CD8-positive, alpha-beta memory T cell (primary cell): ENCODE results near the gene FBXO10. TPM values are rescaled to one million over a fixed set of nuclear protein-coding genes. Genes with fewer than 3 reads are reported as not detected.

ENCODE experiments used
- CTCF ChIA-PET: fragments of 350-600 bp; sonication (Branson Sonifier 250); formaldehyde crosslinking; loops from one replicate; lab custom pipeline; 2021; ENCODE audit warnings: antibody characterized with exemption; lab: Charles Lee
- POLR2A ChIA-PET: fragments of 350-600 bp; sonication (Branson Sonifier 250); formaldehyde crosslinking; loops from one replicate; lab custom pipeline; 2021; ENCODE audit warnings: antibody characterized with exemption; lab: Charles Lee
- DNase-seq, 5 donors: peaks; one replicate each; pipeline versions ENCODE4 v3.0.0 to v3.0.0-alpha.2; 2020 to 2022; ENCODE audit warnings: mixed read lengths in 1 of 5
- H3K27ac ChIP-seq: one replicate; pipeline ENCODE4 v1.7.0; 2013; ENCODE audit warnings: low read depth, mild to moderate bottlenecking, low read length, moderate library complexity
- H3K27me3 ChIP-seq: 2 replicates; pipeline ENCODE4 v1.7.0; 2013; ENCODE audit warnings: low read length, mild to moderate bottlenecking; ENCODE audit not compliant: insufficient read depth, poor library complexity, severe bottlenecking
- H3K36me3 ChIP-seq: 2 replicates; pipeline ENCODE4 v1.7.0; 2013; ENCODE audit warnings: mild to moderate bottlenecking, low read length, moderate library complexity; ENCODE audit not compliant: insufficient read depth
- H3K4me1 ChIP-seq: 2 replicates; pipeline ENCODE4 v1.7.0; 2013; ENCODE audit warnings: mild to moderate bottlenecking, low read length, moderate library complexity; ENCODE audit not compliant: insufficient read depth
- H3K4me3 ChIP-seq: 2 replicates; pipeline ENCODE4 v1.7.0; 2013; ENCODE audit warnings: mild to moderate bottlenecking, low read length
- H3K9me3 ChIP-seq: 2 replicates; pipeline ENCODE4 v1.7.0; 2013; ENCODE audit warnings: mild to moderate bottlenecking, low read length
- H3K27ac Mint-ChIP-seq, 8 donors: one replicate each; pipeline ENCODE4 v1.8.0; 2020 to 2021; ENCODE audit warnings: mixed read lengths in 8 of 8, mild to moderate bottlenecking in 6 of 8, inconsistent platforms in 3 of 8, moderate library complexity in 3 of 8
- H3K27me3 Mint-ChIP-seq, 2 donors: one replicate each; pipeline ENCODE4 v1.8.0; 2020 to 2021; ENCODE audit warnings: mixed read lengths in 2 of 2, mild to moderate bottlenecking in 1 of 2, moderate library complexity in 1 of 2
- H3K36me3 Mint-ChIP-seq, 3 donors: one replicate each; pipeline ENCODE4 v1.8.0; 2020 to 2021; ENCODE audit warnings: mixed read lengths in 3 of 3, inconsistent platforms in 1 of 3, mild to moderate bottlenecking in 1 of 3
- H3K4me1 Mint-ChIP-seq, 3 donors: one replicate each; pipeline ENCODE4 v1.8.0; 2020 to 2021; ENCODE audit warnings: mixed read lengths in 3 of 3, inconsistent platforms in 1 of 3, mild to moderate bottlenecking in 1 of 3
- H3K4me3 Mint-ChIP-seq, 7 donors: one replicate each; pipeline ENCODE4 v1.8.0; 2020 to 2021; ENCODE audit warnings: mixed read lengths in 7 of 7, mild to moderate bottlenecking in 6 of 7, moderate library complexity in 4 of 7, inconsistent platforms in 2 of 7
- H3K9me3 Mint-ChIP-seq, 5 donors: one replicate each; pipeline ENCODE4 v1.8.0; 2020 to 2022; ENCODE audit warnings: mixed read lengths in 5 of 5, mild to moderate bottlenecking in 3 of 5, moderate library complexity in 2 of 5, inconsistent platforms in 1 of 5
- polyA plus RNA-seq: library from polyadenylated mRNA; unstranded; fragments of 300-500 nt; fragmentation: Illumina TruSeq; gene quantifications from one replicate; pipeline ENCODE4 v1.2.3, GENCODE V29; 2021
- total RNA-seq, 2 experiments: library from RNA; stranded (reverse); gene quantifications; one replicate each; pipeline ENCODE4 v1.2.3, GENCODE V29; 2021

The FBXO10 gene
- total and polyA plus RNA-seq, 3 experiments from 2014 or later, result 0.82 to 2.8 (median 2.3) TPM

DNA sequence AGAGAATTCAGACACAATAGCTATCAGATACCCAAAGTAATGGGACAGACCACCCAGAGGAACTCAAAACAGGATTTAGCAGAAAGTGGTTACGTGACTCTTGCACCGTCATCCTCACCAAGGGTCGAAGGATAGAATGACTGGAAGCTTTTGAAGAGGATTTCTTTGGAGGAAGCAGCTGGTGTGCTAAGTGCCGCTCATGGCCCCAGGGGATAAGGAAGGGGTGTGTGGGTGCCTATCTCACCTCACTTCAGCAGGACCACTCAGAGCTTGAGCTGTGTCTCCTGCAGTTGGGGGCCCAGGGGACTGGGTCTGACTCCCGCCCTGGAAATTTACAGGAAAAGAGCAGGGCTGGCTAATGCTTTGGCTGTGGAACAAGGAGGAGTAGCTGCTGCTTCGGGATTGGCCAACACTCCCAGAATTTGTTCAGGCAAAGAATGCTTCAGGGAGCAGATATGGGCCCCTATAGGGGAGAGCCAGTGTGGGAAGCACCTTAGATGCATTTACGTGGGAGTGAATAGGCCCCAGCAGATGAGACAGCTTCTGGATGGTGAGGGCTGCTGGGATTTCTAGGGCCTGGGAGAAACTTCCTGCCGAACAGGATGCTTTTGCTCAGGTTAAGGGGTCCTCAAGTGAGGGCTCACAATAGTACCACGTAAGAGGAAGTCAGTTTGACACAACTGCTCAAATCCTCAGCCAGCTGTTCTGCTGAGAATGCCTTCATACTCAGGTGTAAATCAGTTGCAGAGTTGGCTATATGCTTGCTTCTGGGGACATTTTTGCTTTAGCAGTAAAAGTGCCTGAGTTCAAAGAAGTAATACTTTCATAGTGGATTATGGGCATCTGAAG lies 45.3 kb upstream of the FBXO10 start:
- no peak overlapping the region for H3K27ac Mint-ChIP-seq
- no peak for DNase-seq
- CTCF ChIA-PET, result interaction anchor here (0.6 kb wide), 1 partner anchor 29 kb away, joined by 3 read pairs; the partner anchor contains the start of gene FRMPD1
- H3K9me3 ChIP-seq, result no peaks in the 10 kb centered on the region
- no peak overlapping the region for H3K4me3 ChIP-seq
- H3K27ac ChIP-seq, result no peak overlapping the region
- no peaks in the 10 kb centered on the region for H3K4me1 ChIP-seq
- no peaks in the 10 kb centered on the region for H3K4me1 Mint-ChIP-seq
- no peaks in the 10 kb centered on the region for H3K36me3 Mint-ChIP-seq
- H3K27me3 ChIP-seq, result no peaks in the 10 kb centered on the region
- no peak overlapping the region for H3K4me3 Mint-ChIP-seq
- POLR2A ChIA-PET, result no interaction called here
- no peaks in the 10 kb centered on the region for H3K36me3 ChIP-seq
- peaks cover 6 to 13% of the 10 kb centered on the region in 2 donors for H3K27me3 Mint-ChIP-seq
- no peaks in the 10 kb centered on the region for H3K9me3 Mint-ChIP-seq

DNA sequence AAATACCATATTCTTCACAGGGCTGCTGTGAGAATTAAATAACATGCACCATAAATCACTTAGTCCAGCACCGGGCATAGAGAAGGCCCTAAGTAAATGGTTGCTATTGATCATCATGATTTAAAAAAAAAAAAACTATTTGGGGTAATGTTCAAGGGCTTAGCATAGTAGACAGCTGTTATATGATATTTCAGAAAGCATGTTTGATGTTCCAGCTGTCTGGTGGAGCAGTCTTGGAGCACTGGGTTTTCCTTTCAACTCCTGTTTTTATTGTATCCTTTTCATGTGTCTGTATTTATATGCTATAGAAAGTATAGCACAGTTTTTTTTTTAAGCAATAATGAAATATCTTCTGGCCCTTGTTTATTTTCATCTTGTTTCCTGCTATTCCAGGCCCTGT lies 44.2 kb upstream of the FBXO10 start:
- H3K4me1 ChIP-seq, result no peaks in the 10 kb centered on the region
- no peak for DNase-seq
- Mint-ChIP-seq H3K4me3 (no peak overlapping the region), H3K4me1 (no peaks in the 10 kb centered on the region), H3K9me3 (no peaks in the 10 kb centered on the region), H3K27ac (no peak overlapping the region), H3K36me3 (no peaks in the 10 kb centered on the region), H3K27me3 (peaks cover 8 to 15% of the 10 kb centered on the region in 2 donors)
- H3K27ac ChIP-seq, result no peak overlapping the region
- ChIA-PET POLR2A (no interaction called here), CTCF (no interaction called here)
- H3K9me3 ChIP-seq, result no peaks in the 10 kb centered on the region
- no peaks in the 10 kb centered on the region for H3K27me3 ChIP-seq
- H3K4me3 ChIP-seq, result no peak overlapping the region
- H3K36me3 ChIP-seq, result no peaks in the 10 kb centered on the region

DNA sequence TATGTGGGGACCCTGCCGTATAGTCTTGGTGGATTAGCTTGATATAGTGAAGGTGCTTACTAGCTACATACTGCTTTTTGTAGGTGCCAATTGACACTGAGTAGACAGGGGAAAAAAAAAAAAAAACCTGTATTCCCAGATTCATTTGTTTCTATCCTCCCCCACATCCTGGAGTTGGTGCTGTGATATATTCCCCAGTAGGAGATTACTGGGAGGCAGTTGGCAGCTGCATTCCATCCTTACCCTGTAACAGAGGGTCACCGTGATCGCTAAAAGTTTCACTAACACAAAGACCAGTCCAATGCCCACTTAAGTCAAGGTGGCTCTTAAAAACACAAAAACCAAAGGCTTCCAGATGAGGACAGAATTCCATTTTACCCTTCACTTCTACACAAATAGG lies 43.6 kb upstream of the FBXO10 start:
- CTCF ChIA-PET, result no interaction called here
- no peak overlapping the region for H3K4me3 Mint-ChIP-seq
- no peak for DNase-seq

DNA sequence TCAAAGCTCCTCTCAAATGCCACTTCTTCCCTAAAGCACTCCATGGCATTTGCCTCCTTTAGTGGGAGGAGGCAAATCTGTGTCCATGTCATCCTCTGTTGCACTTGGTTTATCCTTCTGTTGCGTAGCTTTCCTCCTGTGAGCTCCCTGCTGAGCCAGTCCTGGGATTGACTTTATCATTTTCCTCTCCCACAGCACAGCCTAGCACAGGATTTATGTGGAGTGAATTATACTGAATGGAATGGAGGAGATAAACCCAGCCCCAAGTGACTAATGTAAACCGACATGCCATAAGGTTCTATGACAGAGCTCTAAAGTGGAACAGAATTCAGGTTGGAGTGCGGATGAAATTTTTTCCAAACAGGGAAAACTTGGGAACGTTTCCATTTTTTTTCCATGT lies 42.6 kb upstream of the FBXO10 start:
- Mint-ChIP-seq H3K4me1 (no peaks in the 10 kb centered on the region), H3K36me3 (no peaks in the 10 kb centered on the region), H3K9me3 (no peaks in the 10 kb centered on the region), H3K27me3 (peaks cover 8 to 15% of the 10 kb centered on the region in 2 donors), H3K4me3 (no peak overlapping the region), H3K27ac (no peak overlapping the region)
- DNase-seq, result no peak
- Histone ChIP-seq H3K36me3 (no peaks in the 10 kb centered on the region), H3K27me3 (no peaks in the 10 kb centered on the region), H3K27ac (no peak overlapping the region), H3K4me1 (no peaks in the 10 kb centered on the region), H3K4me3 (no peak overlapping the region), H3K9me3 (no peaks in the 10 kb centered on the region)
- ChIA-PET CTCF (no interaction called here), POLR2A (no interaction called here)

More for the DNA sequence above, 43.6 kb upstream of the FBXO10 start:
- H3K4me1 Mint-ChIP-seq, result no peaks in the 10 kb centered on the region
- H3K4me3 ChIP-seq, result no peak overlapping the region
- POLR2A ChIA-PET, result no interaction called here
- H3K27me3 ChIP-seq, result no peaks in the 10 kb centered on the region
- peaks cover 8 to 15% of the 10 kb centered on the region in 2 donors for H3K27me3 Mint-ChIP-seq
- no peak overlapping the region for H3K27ac ChIP-seq
- no peaks in the 10 kb centered on the region for H3K4me1 ChIP-seq
- no peaks in the 10 kb centered on the region for H3K36me3 ChIP-seq
- no peaks in the 10 kb centered on the region for H3K9me3 ChIP-seq
- H3K9me3 Mint-ChIP-seq, result no peaks in the 10 kb centered on the region
- peak overlapping the region in 1 of 8 donors; percentile 17 for H3K27ac Mint-ChIP-seq
- H3K36me3 Mint-ChIP-seq, result no peaks in the 10 kb centered on the region

DNA sequence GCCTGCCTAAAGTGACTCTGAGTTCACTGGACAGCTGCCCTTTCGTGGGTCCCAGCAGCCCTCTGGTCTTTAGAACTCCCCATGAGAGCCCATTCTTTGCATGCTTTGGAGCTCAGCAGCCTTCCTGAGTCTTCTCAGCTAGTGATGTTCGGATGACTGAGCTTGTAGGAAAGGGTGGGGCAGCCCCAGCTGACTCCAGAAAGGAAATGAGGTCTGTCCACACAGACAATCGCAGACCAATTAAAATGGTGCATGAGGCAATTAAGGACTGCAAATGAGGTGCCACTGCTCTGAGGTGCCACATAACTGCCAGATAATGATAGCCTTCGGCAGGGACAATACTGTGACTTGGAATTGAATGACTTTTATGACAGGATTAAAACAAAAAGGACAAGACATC lies 41.7 kb upstream of the FBXO10 start:
- H3K27me3 Mint-ChIP-seq, result peaks cover 8 to 19% of the 10 kb centered on the region in 2 donors
- POLR2A ChIA-PET, result no interaction called here
- no peaks in the 10 kb centered on the region for H3K4me1 Mint-ChIP-seq
- Histone ChIP-seq H3K36me3 (no peaks in the 10 kb centered on the region), H3K4me1 (no peaks in the 10 kb centered on the region), H3K9me3 (no peaks in the 10 kb centered on the region), H3K27ac (no peak overlapping the region), H3K27me3 (no peaks in the 10 kb centered on the region), H3K4me3 (no peak overlapping the region)
- H3K27ac Mint-ChIP-seq, result no peak overlapping the region
- H3K4me3 Mint-ChIP-seq, result no peak overlapping the region
- CTCF ChIA-PET, result no interaction called here
- no peak for DNase-seq
- no peaks in the 10 kb centered on the region for H3K36me3 Mint-ChIP-seq
- H3K9me3 Mint-ChIP-seq, result no peaks in the 10 kb centered on the region

DNA sequence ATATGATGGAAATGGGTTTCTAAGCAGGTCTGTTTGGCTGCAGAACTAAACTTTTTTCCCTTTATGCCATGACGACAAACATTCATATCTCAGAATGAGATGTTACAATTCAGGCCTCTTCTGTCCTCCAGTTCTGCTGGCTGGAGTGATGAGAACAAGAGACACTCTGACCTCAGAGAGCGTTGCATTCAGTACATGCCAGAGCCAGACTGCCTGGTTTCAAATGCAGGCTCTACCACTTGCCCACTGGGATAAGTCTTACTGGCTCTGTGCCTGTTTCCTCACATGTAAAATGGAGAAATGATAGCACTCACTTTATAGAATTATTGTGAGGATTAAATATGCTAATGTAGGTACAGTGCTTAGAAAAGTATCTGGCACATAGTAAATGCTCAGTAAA lies 41.0 kb upstream of the FBXO10 start:
- H3K4me3 ChIP-seq, result no peak overlapping the region

DNA sequence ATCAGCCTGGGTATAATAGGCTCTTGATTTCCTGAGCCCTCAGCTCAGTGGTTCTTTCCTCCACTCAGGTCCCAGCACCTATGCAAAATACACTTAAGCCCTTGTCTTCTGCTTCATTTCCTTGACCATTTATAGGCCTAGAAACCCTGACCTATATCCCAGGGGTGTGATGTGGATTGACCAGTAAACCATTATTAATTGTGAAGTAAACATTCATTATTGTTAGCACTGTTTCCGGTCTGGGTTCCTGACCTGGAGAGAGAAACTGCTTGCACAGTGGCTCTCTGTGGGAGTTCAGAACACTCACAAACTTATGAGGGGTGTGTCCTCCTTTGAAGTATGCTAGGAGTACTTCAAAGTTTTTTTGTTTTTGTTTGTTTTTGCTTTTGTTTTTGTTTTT lies 35.8 kb upstream of the FBXO10 start:
- peaks cover 2 to 36% of the 10 kb centered on the region in 2 donors for H3K27me3 Mint-ChIP-seq
- Histone ChIP-seq H3K4me1 (no peaks in the 10 kb centered on the region), H3K9me3 (no peaks in the 10 kb centered on the region), H3K4me3 (no peak overlapping the region), H3K27ac (no peak overlapping the region), H3K27me3 (no peaks in the 10 kb centered on the region), H3K36me3 (no peaks in the 10 kb centered on the region)
- DNase-seq, result no peak
- no peaks in the 10 kb centered on the region for H3K9me3 Mint-ChIP-seq
- CTCF ChIA-PET, result interaction anchor here (1.0 kb wide), 1 partner anchor 10 kb away, joined by 3 read pairs; no protein-coding TSS in a partner anchor
- POLR2A ChIA-PET, result no interaction called here
- peaks cover 0 to 13% (median 0%) of the 10 kb centered on the region in 3 donors for H3K4me1 Mint-ChIP-seq
- no peak overlapping the region for H3K4me3 Mint-ChIP-seq
- H3K36me3 Mint-ChIP-seq, result no peaks in the 10 kb centered on the region
- H3K27ac Mint-ChIP-seq, result no peak overlapping the region

More for the DNA sequence above, 41.0 kb upstream of the FBXO10 start:
- no peaks in the 10 kb centered on the region for H3K36me3 Mint-ChIP-seq
- CTCF ChIA-PET, result no interaction called here
- POLR2A ChIA-PET, result no interaction called here
- no peak for DNase-seq
- peaks cover 8 to 23% of the 10 kb centered on the region in 2 donors for H3K27me3 Mint-ChIP-seq
- H3K9me3 Mint-ChIP-seq, result no peaks in the 10 kb centered on the region
- H3K27ac Mint-ChIP-seq, result no peak overlapping the region
- no peak overlapping the region for H3K4me3 Mint-ChIP-seq
- Histone ChIP-seq H3K9me3 (no peaks in the 10 kb centered on the region), H3K27me3 (no peaks in the 10 kb centered on the region), H3K27ac (no peak overlapping the region), H3K4me1 (no peaks in the 10 kb centered on the region), H3K36me3 (no peaks in the 10 kb centered on the region)
- no peaks in the 10 kb centered on the region for H3K4me1 Mint-ChIP-seq

DNA sequence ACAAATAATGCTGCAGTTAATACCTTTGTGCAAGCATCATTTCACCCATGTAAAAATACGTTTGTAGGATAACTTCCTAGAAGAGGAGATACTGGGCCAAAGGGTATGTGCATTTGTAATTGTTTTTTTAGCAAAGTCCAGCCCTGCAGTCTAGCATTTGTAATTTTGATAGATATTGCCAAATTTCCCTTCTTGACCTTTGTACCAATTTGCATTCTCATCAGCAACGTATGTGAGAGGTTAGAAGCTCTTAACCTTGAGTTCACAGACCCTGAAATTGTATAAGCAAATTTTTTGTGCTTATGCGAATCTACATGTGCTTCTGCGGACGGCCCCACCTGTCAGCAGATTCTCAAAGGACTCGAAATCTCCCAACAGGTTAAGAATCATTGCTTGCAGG lies 34.8 kb upstream of the FBXO10 start:
- Histone ChIP-seq H3K27me3 (no peaks in the 10 kb centered on the region), H3K4me1 (no peaks in the 10 kb centered on the region), H3K27ac (no peak overlapping the region), H3K9me3 (no peaks in the 10 kb centered on the region), H3K36me3 (no peaks in the 10 kb centered on the region), H3K4me3 (no peak overlapping the region)
- ChIA-PET CTCF (interaction anchor here (1.0 kb wide), 1 partner anchor 9 kb away, joined by 3 read pairs; no protein-coding TSS in a partner anchor), POLR2A (no interaction called here)
- no peaks in the 10 kb centered on the region for H3K36me3 Mint-ChIP-seq
- no peak overlapping the region for H3K4me3 Mint-ChIP-seq
- H3K27ac Mint-ChIP-seq, result no peak overlapping the region
- H3K27me3 Mint-ChIP-seq, result peaks cover 3 to 36% of the 10 kb centered on the region in 2 donors
- no peak for DNase-seq
- H3K9me3 Mint-ChIP-seq, result no peaks in the 10 kb centered on the region
- peaks cover 0 to 13% (median 0%) of the 10 kb centered on the region in 3 donors for H3K4me1 Mint-ChIP-seq
